Measurements from ENCODE around the gene VPS35.

DNA sequence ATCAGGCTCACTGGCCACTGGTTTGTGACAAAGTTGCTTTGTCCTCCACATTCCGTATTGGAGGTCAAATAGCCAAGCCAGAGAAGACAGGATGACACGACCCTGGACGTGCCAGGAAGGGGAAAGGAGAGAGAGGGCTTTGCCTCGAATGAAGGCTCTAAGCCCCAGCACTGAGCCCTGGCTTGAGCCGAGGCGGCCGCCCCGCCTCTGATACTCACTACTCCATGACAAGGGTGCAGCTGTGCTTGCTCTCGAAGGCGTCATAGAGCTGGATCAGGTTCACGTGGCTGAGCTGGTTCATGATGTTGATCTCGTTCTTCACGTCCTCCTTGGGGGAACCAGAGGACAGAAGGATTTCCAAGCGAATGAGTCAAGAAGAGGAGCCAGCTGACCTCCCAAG, 39.8 kb upstream of the VPS35 start:
- TF ChIP-seq ZNF112 (tag by site-specific recombination; IDR thresholded peaks at IDR 0.05): no peak
- no peak for TF ChIP-seq IKZF3 (tag by site-specific recombination; IDR thresholded peaks at IDR 0.05)
- no peak for TF ChIP-seq PRDM4 (tag by site-specific recombination; IDR thresholded peaks at IDR 0.05)
- no peak for TF ChIP-seq ZNF518A (tag by site-specific recombination; conservative IDR thresholded peaks at IDR 0.05; ENCODE audit: low read depth)
- TF ChIP-seq, protein P1, sequence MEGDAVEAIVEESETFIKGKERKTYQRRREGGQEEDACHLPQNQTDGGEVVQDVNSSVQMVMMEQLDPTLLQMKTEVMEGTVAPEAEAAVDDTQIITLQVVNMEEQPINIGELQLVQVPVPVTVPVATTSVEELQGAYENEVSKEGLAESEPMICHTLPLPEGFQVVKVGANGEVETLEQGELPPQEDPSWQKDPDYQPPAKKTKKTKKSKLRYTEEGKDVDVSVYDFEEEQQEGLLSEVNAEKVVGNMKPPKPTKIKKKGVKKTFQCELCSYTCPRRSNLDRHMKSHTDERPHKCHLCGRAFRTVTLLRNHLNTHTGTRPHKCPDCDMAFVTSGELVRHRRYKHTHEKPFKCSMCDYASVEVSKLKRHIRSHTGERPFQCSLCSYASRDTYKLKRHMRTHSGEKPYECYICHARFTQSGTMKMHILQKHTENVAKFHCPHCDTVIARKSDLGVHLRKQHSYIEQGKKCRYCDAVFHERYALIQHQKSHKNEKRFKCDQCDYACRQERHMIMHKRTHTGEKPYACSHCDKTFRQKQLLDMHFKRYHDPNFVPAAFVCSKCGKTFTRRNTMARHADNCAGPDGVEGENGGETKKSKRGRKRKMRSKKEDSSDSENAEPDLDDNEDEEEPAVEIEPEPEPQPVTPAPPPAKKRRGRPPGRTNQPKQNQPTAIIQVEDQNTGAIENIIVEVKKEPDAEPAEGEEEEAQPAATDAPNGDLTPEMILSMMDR (tag by site-specific recombination; IDR thresholded peaks at IDR 0.05): no peak
- no peak for TF ChIP-seq ZNF292 (tag by site-specific recombination; IDR thresholded peaks at IDR 0.05; ENCODE audit: borderline replicate concordance, low read depth)
- TF ChIP-seq ZNF24 (tag by site-specific recombination; IDR thresholded peaks at IDR 0.05): no peak
- TF ChIP-seq ZNF138 (tag by site-specific recombination; IDR thresholded peaks at IDR 0.05; ENCODE audit: borderline replicate concordance): no peak
- TF ChIP-seq, protein P2, sequence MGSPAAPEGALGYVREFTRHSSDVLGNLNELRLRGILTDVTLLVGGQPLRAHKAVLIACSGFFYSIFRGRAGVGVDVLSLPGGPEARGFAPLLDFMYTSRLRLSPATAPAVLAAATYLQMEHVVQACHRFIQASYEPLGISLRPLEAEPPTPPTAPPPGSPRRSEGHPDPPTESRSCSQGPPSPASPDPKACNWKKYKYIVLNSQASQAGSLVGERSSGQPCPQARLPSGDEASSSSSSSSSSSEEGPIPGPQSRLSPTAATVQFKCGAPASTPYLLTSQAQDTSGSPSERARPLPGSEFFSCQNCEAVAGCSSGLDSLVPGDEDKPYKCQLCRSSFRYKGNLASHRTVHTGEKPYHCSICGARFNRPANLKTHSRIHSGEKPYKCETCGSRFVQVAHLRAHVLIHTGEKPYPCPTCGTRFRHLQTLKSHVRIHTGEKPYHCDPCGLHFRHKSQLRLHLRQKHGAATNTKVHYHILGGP (tag by site-specific recombination; IDR thresholded peaks at IDR 0.05): no peak
